Caco-2 (cell line): ENCODE data around the gene ARHGEF18. TPM values are rescaled to one million over a fixed set of nuclear protein-coding genes. Genes with fewer than 3 reads are reported as not detected.

Experiments used
- BruUV-seq: library from RNA; stranded (reverse); fragments of 400-500 nt; replicated peaks from 2 replicates; lab custom pipeline; 2021; lab: Mats Ljungman, UMichigan
- CTCF ChIA-PET: fragments of 300-600 bp; sonication (Branson Sonifier 250); formaldehyde crosslinking; loops from one replicate; lab custom pipeline; 2022; ENCODE audit warnings: antibody characterized with exemption; lab: Charles Lee
- POLR2A ChIA-PET: fragments of 300-600 bp; sonication (Branson Sonifier 250); formaldehyde crosslinking; loops from one replicate; lab custom pipeline; 2022; ENCODE audit warnings: antibody characterized with exemption; lab: Charles Lee
- DNase-seq, 2 experiments: peaks; one replicate each; pipeline versions ENCODE4 v3.0.0 to v3.0.0-alpha.2; 2020 to 2022
- H3K27me3 ChIP-seq: replicated peaks from 2 replicates; pipeline ENCODE4 v1.6.0; 2011; ENCODE audit warnings: low read length; ENCODE audit not compliant: control insufficient read depth, insufficient read depth
- H3K36me3 ChIP-seq: 2 replicates; pipeline ENCODE4 v1.5.1; 2011; ENCODE audit warnings: low read length; ENCODE audit not compliant: control insufficient read depth, insufficient read depth
- H3K4me1 ChIP-seq: fragments of 250-450 bp; sonication (Bioruptor Pico); 2 replicates; pipeline ENCODE4 v1.5.1; 2020; ENCODE audit warnings: mild to moderate bottlenecking
- H3K4me3 ChIP-seq: 2 replicates; pipeline ENCODE4 v1.5.1; 2011; ENCODE audit warnings: low read depth, mild to moderate bottlenecking, control low read depth, low read length
- H3K9me3 ChIP-seq: fragments of 250-450 bp; sonication (Bioruptor Pico); 2 replicates; pipeline ENCODE4 v1.5.1; 2020; ENCODE audit warnings: mild to moderate bottlenecking, moderate library complexity
- H3K27ac Mint-ChIP-seq: one replicate; pipeline ENCODE4 v1.8.0; 2022; ENCODE audit warnings: mixed read lengths; ENCODE audit not compliant: unreplicated experiment
- H3K27me3 Mint-ChIP-seq: one replicate; pipeline ENCODE4 v1.8.0; 2022; ENCODE audit warnings: mixed read lengths; ENCODE audit not compliant: insufficient read depth, unreplicated experiment
- H3K36me3 Mint-ChIP-seq: one replicate; pipeline ENCODE4 v1.8.0; 2022; ENCODE audit warnings: mild to moderate bottlenecking, mixed read lengths; ENCODE audit not compliant: insufficient read depth, unreplicated experiment
- H3K4me1 Mint-ChIP-seq: one replicate; pipeline ENCODE4 v1.8.0; 2022; ENCODE audit warnings: low read depth, mixed read lengths; ENCODE audit not compliant: unreplicated experiment
- H3K4me3 Mint-ChIP-seq: one replicate; pipeline ENCODE4 v1.8.0; 2022; ENCODE audit warnings: mild to moderate bottlenecking, moderate library complexity, mixed read lengths; ENCODE audit not compliant: unreplicated experiment
- H3K9me3 Mint-ChIP-seq: one replicate; pipeline ENCODE4 v1.8.0; 2022; ENCODE audit warnings: mixed read lengths; ENCODE audit not compliant: unreplicated experiment
- intact Hi-C: fragments of 100-400 bp; cut with micrococcal nuclease; formaldehyde crosslinking; loops from one replicate; pipeline ENCODE4 v1.10.0; 2022; ENCODE audit not compliant: unreplicated experiment
- total RNA-seq: library from RNA; stranded (reverse); gene quantifications from 2 replicates; pipeline ENCODE4 v1.2.3, GENCODE V29; 2022
- TF ChIP-seq, protein P1 (sequence below), 2 experiments: fragments of 200-600 bp in 1 of 2; IDR thresholded peaks; 1 replicate in 1 of 2; 2 replicates in 1 of 2; pipeline versions ENCODE4 v1.5.1 to v1.8.0; 2011 to 2022; ENCODE audit warnings: antibody characterized with exemption in 1 of 2, control low read depth in 1 of 2, inconsistent platforms in 1 of 2, low read depth in 1 of 2, low read length in 1 of 2, mild to moderate bottlenecking in 1 of 2, moderate library complexity in 1 of 2; ENCODE audit not compliant: insufficient read depth in 1 of 2, severe bottlenecking in 1 of 2, unreplicated experiment in 1 of 2

Gene ARHGEF18
- total RNA-seq, 1 experiment from 2014 or later = 53.1 TPM

DNA sequence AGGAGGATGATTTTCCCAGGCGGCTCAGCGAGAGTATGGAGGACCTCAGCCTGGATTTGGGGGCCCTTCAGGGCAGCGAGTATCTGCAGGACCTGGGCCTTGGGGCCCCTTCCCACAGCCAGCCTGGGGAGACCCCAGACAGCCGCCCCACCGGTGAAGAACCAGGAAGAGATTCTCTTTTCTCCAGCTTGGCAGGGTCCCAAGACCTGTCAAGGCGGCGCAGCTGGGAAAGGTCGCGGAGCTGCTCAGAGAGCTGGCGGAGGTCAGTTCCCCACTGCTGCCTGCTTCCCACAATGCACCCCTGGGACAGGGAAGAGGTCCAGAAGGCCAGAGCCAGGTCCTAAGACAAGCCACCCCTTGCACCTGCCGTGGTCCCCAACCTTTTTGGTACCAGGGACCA is 24.1 kb downstream of the ARHGEF18 start:
- H3K4me3 Mint-ChIP-seq = no peak overlapping the region
- H3K4me3 ChIP-seq = no peak overlapping the region
- no peaks in the 10 kb centered on the region for H3K27me3 ChIP-seq
- H3K9me3 ChIP-seq = no peaks in the 10 kb centered on the region
- H3K9me3 Mint-ChIP-seq = no peaks in the 10 kb centered on the region
- ChIA-PET CTCF (no interaction called here), POLR2A (no interaction called here)
- no TSS peak for BruUV-seq
- H3K36me3 Mint-ChIP-seq = no peaks in the 10 kb centered on the region
- TF ChIP-seq, protein P1, sequence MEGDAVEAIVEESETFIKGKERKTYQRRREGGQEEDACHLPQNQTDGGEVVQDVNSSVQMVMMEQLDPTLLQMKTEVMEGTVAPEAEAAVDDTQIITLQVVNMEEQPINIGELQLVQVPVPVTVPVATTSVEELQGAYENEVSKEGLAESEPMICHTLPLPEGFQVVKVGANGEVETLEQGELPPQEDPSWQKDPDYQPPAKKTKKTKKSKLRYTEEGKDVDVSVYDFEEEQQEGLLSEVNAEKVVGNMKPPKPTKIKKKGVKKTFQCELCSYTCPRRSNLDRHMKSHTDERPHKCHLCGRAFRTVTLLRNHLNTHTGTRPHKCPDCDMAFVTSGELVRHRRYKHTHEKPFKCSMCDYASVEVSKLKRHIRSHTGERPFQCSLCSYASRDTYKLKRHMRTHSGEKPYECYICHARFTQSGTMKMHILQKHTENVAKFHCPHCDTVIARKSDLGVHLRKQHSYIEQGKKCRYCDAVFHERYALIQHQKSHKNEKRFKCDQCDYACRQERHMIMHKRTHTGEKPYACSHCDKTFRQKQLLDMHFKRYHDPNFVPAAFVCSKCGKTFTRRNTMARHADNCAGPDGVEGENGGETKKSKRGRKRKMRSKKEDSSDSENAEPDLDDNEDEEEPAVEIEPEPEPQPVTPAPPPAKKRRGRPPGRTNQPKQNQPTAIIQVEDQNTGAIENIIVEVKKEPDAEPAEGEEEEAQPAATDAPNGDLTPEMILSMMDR (IDR thresholded peaks at IDR 0.05; ENCODE audit: insufficient read depth in 1 of 2, low read depth in 1 of 2, low read length in 1 of 2, severe bottlenecking in 1 of 2, unreplicated experiment in 1 of 2) = no peak
- H3K4me1 ChIP-seq = peaks cover 38% of the 10 kb centered on the region
- H3K4me1 Mint-ChIP-seq = peaks cover 39% of the 10 kb centered on the region
- H3K27ac Mint-ChIP-seq = no peak overlapping the region
- H3K36me3 ChIP-seq = no peaks in the 10 kb centered on the region
- H3K27me3 Mint-ChIP-seq = no peaks in the 10 kb centered on the region
- intact Hi-C loops = no loop called here
- no peak for DNase-seq

DNA sequence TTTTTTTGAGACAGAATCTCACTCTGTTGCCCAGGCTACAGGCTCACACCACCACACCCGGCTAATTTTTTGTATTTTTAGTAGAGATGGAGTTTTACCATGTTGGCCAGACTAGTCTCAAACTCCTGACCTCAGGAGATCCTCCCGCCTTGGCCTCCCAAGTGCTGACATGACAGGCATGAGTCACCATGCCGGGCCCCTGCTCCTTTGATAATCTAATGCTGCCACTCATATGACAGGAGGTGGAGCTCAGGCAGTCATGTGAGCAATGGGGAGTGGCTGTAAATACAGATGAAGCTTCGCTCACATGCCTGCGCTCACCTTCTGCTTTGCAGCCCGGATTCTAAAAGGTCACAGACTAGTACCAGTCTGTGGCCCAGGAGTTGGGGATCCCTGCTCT is 25.1 kb downstream of the ARHGEF18 start:
- TF ChIP-seq, protein P1 (IDR thresholded peaks at IDR 0.05; ENCODE audit: insufficient read depth in 1 of 2, low read depth in 1 of 2, low read length in 1 of 2, severe bottlenecking in 1 of 2, unreplicated experiment in 1 of 2) = no peak
- no peaks in the 10 kb centered on the region for H3K27me3 ChIP-seq
- Mint-ChIP-seq H3K9me3 (no peaks in the 10 kb centered on the region), H3K36me3 (no peaks in the 10 kb centered on the region), H3K27ac (no peak overlapping the region), H3K4me1 (peaks cover 34% of the 10 kb centered on the region), H3K27me3 (no peaks in the 10 kb centered on the region), H3K4me3 (no peak overlapping the region)
- peaks cover 38% of the 10 kb centered on the region for H3K4me1 ChIP-seq
- H3K4me3 ChIP-seq = no peak overlapping the region
- CTCF ChIA-PET = no interaction called here
- intact Hi-C loops = no loop called here
- H3K36me3 ChIP-seq = no peaks in the 10 kb centered on the region
- POLR2A ChIA-PET = no interaction called here
- no peaks in the 10 kb centered on the region for H3K9me3 ChIP-seq
- BruUV-seq = no TSS peak
- peak; percentile 53 to 65 for DNase-seq

DNA sequence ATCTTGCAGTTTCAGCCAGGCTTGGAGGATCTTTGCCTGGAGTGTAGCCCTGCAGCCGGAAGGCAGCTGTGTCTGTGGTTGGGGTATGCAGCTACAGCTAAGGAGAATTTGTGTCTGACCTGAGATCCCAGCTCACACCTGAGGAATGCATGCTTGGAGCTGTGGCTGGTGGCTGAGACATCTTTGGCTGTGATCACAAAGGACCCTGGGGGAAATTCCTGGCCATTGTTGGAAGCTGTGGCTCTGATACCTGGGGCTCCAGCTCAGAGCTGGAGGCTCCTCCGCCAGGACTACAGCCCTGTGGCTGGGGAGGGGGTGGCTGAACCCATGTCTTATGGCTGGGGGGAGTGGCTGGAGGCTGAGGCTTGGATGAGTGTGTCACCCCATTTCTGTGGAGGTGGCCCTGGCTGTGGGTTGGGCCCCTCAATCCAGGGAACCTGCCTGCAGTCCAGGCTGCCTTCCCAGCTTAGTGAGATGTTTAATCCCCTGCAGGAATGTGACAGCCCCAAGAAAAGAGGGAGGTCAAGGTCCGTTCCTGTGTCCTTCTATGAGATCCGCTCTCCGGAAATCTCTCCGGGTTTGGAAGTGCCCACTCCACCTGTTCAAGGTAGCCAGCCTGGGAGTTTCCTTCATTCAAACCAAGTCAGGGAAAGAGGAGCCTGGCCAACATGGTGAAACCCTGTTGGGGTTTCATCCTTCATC is 27.6 kb downstream of the ARHGEF18 start:
- intact Hi-C loops = no loop called here
- Histone ChIP-seq H3K4me3 (no peak overlapping the region), H3K36me3 (no peaks in the 10 kb centered on the region), H3K9me3 (no peaks in the 10 kb centered on the region), H3K27me3 (no peaks in the 10 kb centered on the region), H3K4me1 (peaks cover 44% of the 10 kb centered on the region)
- BruUV-seq = no TSS peak
- peak overlapping the region; percentile 65 for H3K4me3 Mint-ChIP-seq
- no peaks in the 10 kb centered on the region for H3K9me3 Mint-ChIP-seq
- ChIA-PET CTCF (interaction anchor here (0.6 to 1.8 kb wide), 5 partner anchors 19 to 274 kb away, joined by 3 to 18 read pairs (median 5); no protein-coding TSS in a partner anchor), POLR2A (interaction anchor here (0.6 to 0.9 kb wide), 3 partner anchors 22 to 125 kb away, joined by 3 read pairs; no protein-coding TSS in a partner anchor)
- peaks cover 37% of the 10 kb centered on the region for H3K4me1 Mint-ChIP-seq
- TF ChIP-seq, protein P1 (IDR thresholded peaks at IDR 0.05; ENCODE audit: insufficient read depth in 1 of 2, low read depth in 1 of 2, low read length in 1 of 2, severe bottlenecking in 1 of 2, unreplicated experiment in 1 of 2) = no peak
- DNase-seq = peak; percentile 63 to 79
- peak overlapping the region; percentile 98 for H3K27ac Mint-ChIP-seq
- peaks cover 6% of the 10 kb centered on the region for H3K36me3 Mint-ChIP-seq
- H3K27me3 Mint-ChIP-seq = no peaks in the 10 kb centered on the region
